Uterus (tissue), 4 donors: ENCODE results near the gene RECQL5. TPM values are rescaled to one million over a fixed set of nuclear protein-coding genes. Genes with fewer than 3 reads are reported as not detected.

Source experiments
- DNase-seq, 2 donors: peaks; one replicate each; pipeline ENCODE4 v3.0.0-alpha.2; 2019 to 2020
- H3K27ac ChIP-seq, 2 donors: fragments of 200-600 bp; sonication (generic); 1 replicate in 1 of 2; 2 replicates in 1 of 2; pipeline ENCODE4 v1.5.1; 2016 to 2018
- H3K27me3 ChIP-seq, 2 donors: fragments of 200-600 bp; sonication (generic); one replicate each; pipeline ENCODE4 v1.5.1; 2018 to 2019; ENCODE audit warnings: control low read depth in 1 of 2
- H3K36me3 ChIP-seq, 2 donors: fragments of 200-600 bp; sonication (generic); one replicate each; pipeline ENCODE4 v1.5.1; 2019; ENCODE audit warnings: control low read depth in 1 of 2
- H3K4me1 ChIP-seq, 2 donors: fragments of 200-600 bp; sonication (generic); one replicate each; pipeline ENCODE4 v1.5.1; 2018 to 2019; ENCODE audit warnings: control low read depth in 1 of 2
- H3K4me3 ChIP-seq, 2 donors: fragments of 200-600 bp; sonication (generic); 1 replicate in 1 of 2; 2 replicates in 1 of 2; pipeline ENCODE4 v1.5.1; 2018 to 2019; ENCODE audit warnings: mild to moderate bottlenecking in 1 of 2
- H3K9me3 ChIP-seq, 2 donors: fragments of 200-600 bp; sonication (generic); one replicate each; pipeline ENCODE4 v1.5.1; 2019; ENCODE audit warnings: control low read depth in 1 of 2
- POLR2A ChIP-seq, 2 donors: fragments of 450-650 bp; IDR thresholded peaks; one replicate each; pipeline ENCODE4 v1.6.1; 2016; ENCODE audit warnings: antibody characterized with exemption in 2 of 2, mild to moderate bottlenecking in 1 of 2, moderate library complexity in 1 of 2
- intact Hi-C: fragments of 100-400 bp; cut with DNase I; formaldehyde crosslinking; loops from one replicate; pipeline ENCODE4 v1.15.1; 2023; ENCODE audit warnings: low total_unique reads
- total RNA-seq, 4 donors: library from RNA; depleted of rRNA in 3 of 4; stranded (reverse); fragments of >200 nt in 3 of 4; gene quantifications; one replicate each; pipeline versions ENCODE4 v1.1.0 to v1.2.4, GENCODE V29; 2014 to 2023
- TF ChIP-seq, protein P1 (sequence below), 4 experiments: fragments of 200-600 bp in 2 of 4; fragments of 450-650 bp in 2 of 4; sonication (generic) in 2 of 4; IDR thresholded peaks; one replicate each; pipeline ENCODE4 v1.5.1; 2016 to 2019; ENCODE audit warnings: antibody characterized with exemption in 4 of 4, mild to moderate bottlenecking in 2 of 4, moderate library complexity in 1 of 4
- donor health status: DM: yes; HTN: yes; CAD: no.

RECQL5 gene
- total RNA-seq, 4 donors from 2014 or later: 0.59 to 22.7 (median 11.9) TPM

DNA sequence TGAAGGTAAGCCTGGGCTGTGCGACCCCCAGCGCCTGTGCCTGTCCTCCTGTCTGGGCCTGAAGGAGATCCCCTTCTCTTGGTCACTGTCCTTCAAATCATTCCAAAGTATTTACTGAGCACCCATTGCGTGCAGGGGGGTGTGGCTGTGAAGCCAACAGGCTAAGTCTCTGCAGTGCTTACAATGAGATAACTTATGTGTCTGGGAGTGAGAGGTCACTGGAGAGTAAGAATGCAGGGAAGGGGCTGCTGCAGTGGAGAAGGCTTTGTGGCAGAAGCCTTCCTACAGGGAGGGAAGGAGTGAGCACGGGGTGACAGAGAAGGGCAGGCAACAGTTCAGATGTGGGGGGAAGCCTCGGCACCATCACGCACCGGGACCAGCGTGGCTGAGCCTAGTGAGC is 44.9 kb downstream of the RECQL5 start:
- no peaks in the 10 kb centered on the region for H3K27me3 ChIP-seq
- TF ChIP-seq, protein P1, sequence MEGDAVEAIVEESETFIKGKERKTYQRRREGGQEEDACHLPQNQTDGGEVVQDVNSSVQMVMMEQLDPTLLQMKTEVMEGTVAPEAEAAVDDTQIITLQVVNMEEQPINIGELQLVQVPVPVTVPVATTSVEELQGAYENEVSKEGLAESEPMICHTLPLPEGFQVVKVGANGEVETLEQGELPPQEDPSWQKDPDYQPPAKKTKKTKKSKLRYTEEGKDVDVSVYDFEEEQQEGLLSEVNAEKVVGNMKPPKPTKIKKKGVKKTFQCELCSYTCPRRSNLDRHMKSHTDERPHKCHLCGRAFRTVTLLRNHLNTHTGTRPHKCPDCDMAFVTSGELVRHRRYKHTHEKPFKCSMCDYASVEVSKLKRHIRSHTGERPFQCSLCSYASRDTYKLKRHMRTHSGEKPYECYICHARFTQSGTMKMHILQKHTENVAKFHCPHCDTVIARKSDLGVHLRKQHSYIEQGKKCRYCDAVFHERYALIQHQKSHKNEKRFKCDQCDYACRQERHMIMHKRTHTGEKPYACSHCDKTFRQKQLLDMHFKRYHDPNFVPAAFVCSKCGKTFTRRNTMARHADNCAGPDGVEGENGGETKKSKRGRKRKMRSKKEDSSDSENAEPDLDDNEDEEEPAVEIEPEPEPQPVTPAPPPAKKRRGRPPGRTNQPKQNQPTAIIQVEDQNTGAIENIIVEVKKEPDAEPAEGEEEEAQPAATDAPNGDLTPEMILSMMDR (IDR thresholded peaks at IDR 0.05): no peak
- TF ChIP-seq POLR2A (IDR thresholded peaks at IDR 0.05): no peak
- no peak overlapping the region for H3K4me3 ChIP-seq
- H3K36me3 ChIP-seq: no peaks in the 10 kb centered on the region
- intact Hi-C loops: no loop called here
- H3K4me1 ChIP-seq: no peaks in the 10 kb centered on the region
- no peak overlapping the region for H3K27ac ChIP-seq
- H3K9me3 ChIP-seq: no peaks in the 10 kb centered on the region
- no peak for DNase-seq

DNA sequence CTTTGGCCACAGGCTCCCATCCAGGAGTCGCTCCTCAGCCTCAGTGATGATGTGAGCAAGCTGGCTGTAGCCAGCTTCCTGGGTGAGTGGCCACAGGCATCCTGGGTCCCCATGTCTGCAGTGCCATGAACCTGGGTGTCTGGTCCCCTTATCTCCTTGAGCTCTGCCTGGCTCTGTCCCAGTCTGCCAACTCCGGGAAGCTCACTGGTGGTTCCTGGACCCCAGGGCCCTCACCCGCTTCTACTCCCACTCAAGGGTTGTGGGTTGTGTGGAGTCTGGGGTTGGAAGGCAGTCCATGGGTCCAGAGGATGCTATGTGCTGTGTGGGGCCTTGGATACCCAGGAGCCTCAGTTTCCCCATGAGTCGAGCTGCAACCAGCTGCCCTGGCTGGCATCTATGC is 45.5 kb downstream of the RECQL5 start:
- H3K36me3 ChIP-seq: no peaks in the 10 kb centered on the region
- no peak for DNase-seq
- TF ChIP-seq, protein P1 (IDR thresholded peaks at IDR 0.05): no peak
- TF ChIP-seq POLR2A (IDR thresholded peaks at IDR 0.05): no peak
- intact Hi-C loops: no loop called here
- H3K27me3 ChIP-seq: no peaks in the 10 kb centered on the region
- H3K4me3 ChIP-seq: no peak overlapping the region
- H3K9me3 ChIP-seq: no peaks in the 10 kb centered on the region
- no peak overlapping the region for H3K27ac ChIP-seq
- no peaks in the 10 kb centered on the region for H3K4me1 ChIP-seq

DNA sequence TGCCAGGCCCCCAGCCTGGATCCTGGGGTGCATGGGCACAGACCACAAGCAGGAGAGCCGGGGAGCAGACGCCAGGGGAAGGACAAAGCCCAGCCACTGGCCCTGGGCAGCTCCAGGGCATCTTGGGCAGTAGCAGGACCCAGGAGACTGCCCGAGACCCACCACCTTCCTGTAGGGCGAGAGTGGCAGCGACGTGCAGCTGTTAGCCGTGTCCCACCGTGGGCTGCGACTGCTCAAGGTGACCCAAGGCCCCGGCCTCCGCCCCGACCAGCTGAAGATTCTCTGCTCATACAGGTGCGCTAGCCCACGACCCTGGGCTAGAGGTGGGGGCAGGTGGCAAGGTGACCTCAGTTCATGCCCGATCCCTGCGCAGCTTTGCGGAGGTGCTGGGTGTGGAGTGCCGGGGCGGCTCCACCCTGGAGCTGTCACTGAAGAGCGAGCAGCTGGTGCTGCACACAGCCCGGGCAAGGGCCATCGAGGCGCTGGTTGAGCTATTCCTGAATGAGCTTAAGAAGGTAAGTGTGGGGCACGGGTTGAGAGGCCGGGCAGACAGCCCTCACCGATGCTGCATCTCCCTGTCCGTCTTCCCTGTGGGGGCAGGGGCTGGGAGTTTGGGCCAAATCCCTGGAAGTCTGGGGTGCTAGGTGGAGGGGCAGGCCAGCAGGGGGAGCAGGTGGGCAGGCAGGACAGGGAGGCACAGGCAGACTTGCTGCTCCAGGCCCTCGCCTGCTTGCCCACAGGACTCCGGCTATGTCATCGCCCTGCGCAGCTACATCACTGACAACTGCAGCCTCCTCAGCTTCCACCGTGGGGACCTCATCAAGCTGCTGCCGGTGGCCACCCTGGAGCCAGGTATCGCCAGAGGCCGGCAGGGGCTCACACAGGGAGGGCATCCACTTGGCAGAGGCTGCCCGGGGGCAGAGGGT is 47.2 kb downstream of the RECQL5 start:
- intact Hi-C loops: no loop called here
- no peaks in the 10 kb centered on the region for H3K9me3 ChIP-seq
- H3K27me3 ChIP-seq: no peaks in the 10 kb centered on the region
- H3K27ac ChIP-seq: no peak overlapping the region
- no peaks in the 10 kb centered on the region for H3K4me1 ChIP-seq
- no peak overlapping the region for H3K4me3 ChIP-seq
- no peak for DNase-seq
- TF ChIP-seq, protein P1 (IDR thresholded peaks at IDR 0.05): no peak
- TF ChIP-seq POLR2A (IDR thresholded peaks at IDR 0.05): no peak
- no peaks in the 10 kb centered on the region for H3K36me3 ChIP-seq

DNA sequence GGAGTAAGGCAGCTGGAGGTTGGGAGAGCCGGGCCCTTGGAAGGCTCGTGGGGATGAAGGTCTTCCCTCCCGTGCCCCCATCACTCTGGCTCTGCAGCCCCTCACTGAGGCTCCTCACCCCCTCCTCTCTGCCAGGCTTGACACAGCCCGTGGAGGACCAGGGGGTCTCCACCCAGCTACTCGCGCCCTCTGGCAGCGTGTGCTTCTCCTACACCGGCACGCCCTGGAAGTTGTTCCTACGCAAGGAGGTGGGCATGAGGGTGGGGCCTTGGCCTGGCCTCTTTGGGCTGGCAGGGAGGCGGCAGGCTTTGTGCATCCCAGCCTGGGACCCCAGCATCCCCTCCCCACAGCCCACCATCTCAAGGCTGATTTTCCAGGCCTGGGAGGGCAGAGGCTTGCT is 49.3 kb downstream of the RECQL5 start:
- no peak for DNase-seq
- Histone ChIP-seq H3K36me3 (no peaks in the 10 kb centered on the region), H3K4me1 (no peaks in the 10 kb centered on the region), H3K27me3 (no peaks in the 10 kb centered on the region), H3K9me3 (no peaks in the 10 kb centered on the region), H3K27ac (no peak overlapping the region), H3K4me3 (no peak overlapping the region)
- TF ChIP-seq, protein P1 (IDR thresholded peaks at IDR 0.05): no peak
- TF ChIP-seq POLR2A (IDR thresholded peaks at IDR 0.05): no peak
- intact Hi-C loops: no loop called here

DNA sequence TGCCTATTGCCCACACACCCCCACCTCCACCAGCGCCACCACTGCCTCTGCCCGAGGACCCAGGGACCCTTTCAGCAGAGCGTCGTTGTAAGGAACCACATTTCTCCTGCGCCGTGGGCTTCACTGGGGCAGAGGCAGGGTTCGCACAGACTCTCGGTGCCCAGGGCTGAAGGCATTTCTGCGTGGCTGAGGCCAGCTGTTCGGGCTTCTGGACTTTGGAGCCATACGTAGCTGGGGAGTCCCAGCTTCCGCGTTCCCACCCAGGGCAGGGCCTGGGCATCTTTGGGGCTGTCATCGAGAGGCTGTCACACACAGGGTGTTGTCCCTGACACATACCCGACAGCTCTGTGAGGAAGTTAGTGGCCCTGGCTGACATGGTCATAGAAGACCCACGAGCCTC is 49.7 kb downstream of the RECQL5 start:
- H3K27me3 ChIP-seq: no peaks in the 10 kb centered on the region
- intact Hi-C loops: no loop called here
- no peak for DNase-seq
- H3K4me1 ChIP-seq: no peaks in the 10 kb centered on the region
- TF ChIP-seq, protein P1 (IDR thresholded peaks at IDR 0.05): no peak
- no peak for TF ChIP-seq POLR2A (IDR thresholded peaks at IDR 0.05)
- H3K36me3 ChIP-seq: no peaks in the 10 kb centered on the region
- no peaks in the 10 kb centered on the region for H3K9me3 ChIP-seq
- H3K4me3 ChIP-seq: no peak overlapping the region
- no peak overlapping the region for H3K27ac ChIP-seq
